ENCODE results near the gene SPTBN2.

SPTBN2 gene

GRCh38 chr11:66698491-66698890, 30.5 kb downstream of the SPTBN2 start:
- no peak for DNase-seq (ENCODE audit: low spot score in 2 of 2)
- no peaks in the 10 kb centered on the region for H3K4me1 Mint-ChIP-seq
- no peaks in the 10 kb centered on the region for H3K9me3 Mint-ChIP-seq
- H3K36me3 Mint-ChIP-seq = no peaks in the 10 kb centered on the region
- no peak overlapping the region for H3K4me3 Mint-ChIP-seq
- H3K27ac Mint-ChIP-seq = no peak overlapping the region
- ATAC-seq = no peak

GRCh38 chr11:66697988-66698387, 31.0 kb downstream of the SPTBN2 start:
- Mint-ChIP-seq H3K36me3 (no peaks in the 10 kb centered on the region), H3K9me3 (no peaks in the 10 kb centered on the region), H3K4me3 (no peak overlapping the region), H3K27ac (no peak overlapping the region), H3K4me1 (no peaks in the 10 kb centered on the region)
- ATAC-seq = no peak
- DNase-seq (ENCODE audit: low spot score in 2 of 2) = no peak

- Mint-ChIP-seq H3K4me3 (no peak overlapping the region), H3K27ac (no peak overlapping the region), H3K36me3 (no peaks in the 10 kb centered on the region), H3K4me1 (no peaks in the 10 kb centered on the region), H3K9me3 (no peaks in the 10 kb centered on the region)
- ATAC-seq = no peak
- DNase-seq (ENCODE audit: low spot score in 2 of 2) = no peak
Observed at GRCh38 chr11:66696146-66696545, 32.9 kb downstream of the SPTBN2 start.

GRCh38 chr11:66694732-66695207, 34.2 kb downstream of the SPTBN2 start:
- ATAC-seq = peak; percentile 80
- H3K4me1 Mint-ChIP-seq = no peaks in the 10 kb centered on the region
- H3K9me3 Mint-ChIP-seq = no peaks in the 10 kb centered on the region

GRCh38 chr11:66694056-66694410, 35.0 kb downstream of the SPTBN2 start:
- Mint-ChIP-seq H3K9me3 (no peaks in the 10 kb centered on the region), H3K4me1 (no peaks in the 10 kb centered on the region), H3K27ac (no peak overlapping the region), H3K36me3 (no peaks in the 10 kb centered on the region), H3K4me3 (no peak overlapping the region)
- no peak for ATAC-seq
- DNase-seq (ENCODE audit: low spot score in 2 of 2) = no peak

More at GRCh38 chr11:66694732-66695207, 34.2 kb downstream of the SPTBN2 start:
- H3K27ac Mint-ChIP-seq = no peak overlapping the region
- peak; percentile 77 to 88 for DNase-seq (ENCODE audit: low spot score in 2 of 2)
- H3K4me3 Mint-ChIP-seq = no peak overlapping the region
- no peaks in the 10 kb centered on the region for H3K36me3 Mint-ChIP-seq

- no peaks in the 10 kb centered on the region for H3K4me1 Mint-ChIP-seq
- no peaks in the 10 kb centered on the region for H3K9me3 Mint-ChIP-seq
- DNase-seq (ENCODE audit: low spot score in 2 of 2) = no peak
- H3K4me3 Mint-ChIP-seq = no peak overlapping the region
- H3K27ac Mint-ChIP-seq = no peak overlapping the region
- no peak for ATAC-seq
- no peaks in the 10 kb centered on the region for H3K36me3 Mint-ChIP-seq
Observed at GRCh38 chr11:66693356-66694055, 35.5 kb downstream of the SPTBN2 start.

GRCh38 chr11:66692871-66693331, 36.1 kb downstream of the SPTBN2 start:
- no peaks in the 10 kb centered on the region for H3K36me3 Mint-ChIP-seq
- no peaks in the 10 kb centered on the region for H3K9me3 Mint-ChIP-seq
- H3K4me3 Mint-ChIP-seq = no peak overlapping the region
- ATAC-seq (no peak), DNase-seq (ENCODE audit: low spot score in 2 of 2) (no peak)
- H3K27ac Mint-ChIP-seq = no peak overlapping the region
- H3K4me1 Mint-ChIP-seq = no peaks in the 10 kb centered on the region

GRCh38 chr11:66692446-66692845, 36.6 kb downstream of the SPTBN2 start:
- no peaks in the 10 kb centered on the region for H3K9me3 Mint-ChIP-seq
- no peak for ATAC-seq
- no peak for DNase-seq (ENCODE audit: low spot score in 2 of 2)

GRCh38 chr11:66691311-66691980, 37.6 kb downstream of the SPTBN2 start:
- H3K27ac Mint-ChIP-seq = no peak overlapping the region
- no peak for ATAC-seq
- H3K4me1 Mint-ChIP-seq = no peaks in the 10 kb centered on the region
- no peak overlapping the region for H3K4me3 Mint-ChIP-seq
- DNase-seq (ENCODE audit: low spot score in 2 of 2) = no peak
- H3K36me3 Mint-ChIP-seq = no peaks in the 10 kb centered on the region
- no peaks in the 10 kb centered on the region for H3K9me3 Mint-ChIP-seq

More at GRCh38 chr11:66692446-66692845, 36.6 kb downstream of the SPTBN2 start:
- no peaks in the 10 kb centered on the region for H3K36me3 Mint-ChIP-seq
- H3K27ac Mint-ChIP-seq = no peak overlapping the region
- H3K4me1 Mint-ChIP-seq = no peaks in the 10 kb centered on the region
- no peak overlapping the region for H3K4me3 Mint-ChIP-seq

- ATAC-seq (no peak), DNase-seq (ENCODE audit: low spot score in 2 of 2) (no peak)
- Mint-ChIP-seq H3K27ac (no peak overlapping the region), H3K4me3 (no peak overlapping the region), H3K9me3 (no peaks in the 10 kb centered on the region), H3K4me1 (no peaks in the 10 kb centered on the region), H3K36me3 (no peaks in the 10 kb centered on the region)
Observed at GRCh38 chr11:66689661-66690590, 39.1 kb downstream of the SPTBN2 start.

- Mint-ChIP-seq H3K9me3 (no peaks in the 10 kb centered on the region), H3K4me1 (no peaks in the 10 kb centered on the region), H3K36me3 (no peaks in the 10 kb centered on the region), H3K27ac (no peak overlapping the region), H3K4me3 (no peak overlapping the region)
- DNase-seq (ENCODE audit: low spot score in 2 of 2) = no peak
- ATAC-seq = no peak
Observed at GRCh38 chr11:66688561-66689534, 40.2 kb downstream of the SPTBN2 start.

GRCh38 chr11:66687831-66688281, 41.2 kb downstream of the SPTBN2 start:
- Mint-ChIP-seq H3K27ac (no peak overlapping the region), H3K9me3 (no peaks in the 10 kb centered on the region)
- no peak for DNase-seq (ENCODE audit: low spot score in 2 of 2)

GRCh38 chr11:66686801-66687750, 41.9 kb downstream of the SPTBN2 start:
- Mint-ChIP-seq H3K4me1 (no peaks in the 10 kb centered on the region), H3K9me3 (no peaks in the 10 kb centered on the region), H3K4me3 (no peak overlapping the region), H3K36me3 (no peaks in the 10 kb centered on the region), H3K27ac (peak overlapping the region; percentile 46)
- ATAC-seq (no peak), DNase-seq (ENCODE audit: low spot score in 2 of 2) (no peak)

More at GRCh38 chr11:66687831-66688281, 41.2 kb downstream of the SPTBN2 start:
- no peaks in the 10 kb centered on the region for H3K4me1 Mint-ChIP-seq
- H3K36me3 Mint-ChIP-seq = no peaks in the 10 kb centered on the region
- no peak overlapping the region for H3K4me3 Mint-ChIP-seq
- no peak for ATAC-seq
